CD4-positive, alpha-beta T cell treated with Interleukin-12 subunit alpha and Interleukin-12 subunit beta, for 1 hour (primary cell): ENCODE measurements around the gene RXRG.
"Not testable (repeated sequence)": the region's sequence is repeated elsewhere in the genome, so short reads cannot be mapped to it uniquely, and the experiment has no call there.

Experiments used
- DNase-seq: peaks from one replicate; pipeline ENCODE4 v3.0.0-alpha.2; 2020

The RXRG gene

DNA sequence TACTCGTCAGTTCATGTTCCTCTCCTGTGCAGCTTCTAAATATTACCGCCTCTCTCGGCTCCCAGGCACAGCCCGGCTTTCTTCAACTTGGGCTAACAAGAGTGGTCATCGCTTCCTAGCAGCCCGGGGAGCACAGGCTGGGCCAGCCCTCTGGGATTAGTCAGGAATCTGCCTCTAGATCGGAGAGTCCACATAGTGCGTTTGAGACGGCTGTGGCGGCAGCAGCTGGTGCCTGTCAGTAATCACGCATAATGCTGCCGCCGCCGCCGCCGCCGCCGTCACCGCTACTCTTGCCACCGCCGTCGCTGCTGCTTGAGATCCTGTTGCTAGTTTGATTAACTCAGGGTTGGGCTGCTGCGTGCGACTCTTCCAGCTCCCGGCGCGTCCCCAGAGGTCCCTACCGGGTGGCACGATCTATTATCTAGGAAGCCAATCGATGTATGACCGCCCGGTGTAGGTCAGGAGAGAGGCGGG is at the start of gene RXRG:
Gene RXRG, minus strand, starts transcription at position 230 of the 474 bp plus-strand sequence. CDS start 233 bp downstream, outside the sequence.
- no peak for DNase-seq

GRCh38 chr1:165492845-165493373 is 48.0 kb upstream of the RXRG start:
- no peak for DNase-seq

DNA sequence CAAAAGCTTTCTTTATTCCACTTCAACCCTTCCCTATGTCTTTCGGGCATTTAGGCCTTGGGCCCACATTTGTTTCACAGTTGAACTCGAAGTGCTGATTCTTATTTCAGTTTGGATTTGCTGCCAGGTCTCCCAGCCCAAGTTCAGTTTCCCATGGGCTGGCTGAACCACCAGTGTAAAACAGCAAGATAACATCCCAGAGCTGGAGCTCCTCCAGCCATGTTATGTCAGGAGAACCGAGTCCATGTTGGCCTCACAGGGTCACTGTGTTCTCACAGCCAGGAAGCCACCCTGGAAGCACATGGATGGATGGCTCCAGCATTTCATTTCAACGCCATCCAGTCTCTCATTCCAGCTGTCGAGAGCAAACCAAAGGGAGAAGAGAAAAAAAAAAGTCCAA is 45.2 kb upstream of the RXRG start:
- DNase-seq, result no peak

DNA sequence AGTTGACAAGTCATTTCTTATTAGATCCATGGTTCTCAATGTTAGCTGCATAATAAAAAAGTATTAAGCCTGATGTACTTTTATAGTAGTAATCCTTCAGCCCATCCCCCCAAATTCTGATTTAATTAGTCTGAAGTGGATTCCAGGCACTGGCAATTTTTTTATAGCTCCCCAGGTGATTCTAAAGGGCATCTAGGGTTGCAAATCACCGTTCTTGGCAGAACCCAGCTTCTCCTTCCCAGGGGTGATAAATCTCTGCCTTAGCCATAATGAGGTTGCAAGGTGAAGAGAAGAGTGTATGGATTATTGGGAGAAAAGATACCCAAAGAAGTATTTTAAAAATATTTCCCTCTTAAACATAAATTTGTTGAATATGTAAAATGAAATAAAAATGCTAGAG is 43.0 kb upstream of the RXRG start:
- DNase-seq, result no peak

GRCh38 chr1:165486663-165487062 is 41.7 kb upstream of the RXRG start:
- DNase-seq, result no peak

DNA sequence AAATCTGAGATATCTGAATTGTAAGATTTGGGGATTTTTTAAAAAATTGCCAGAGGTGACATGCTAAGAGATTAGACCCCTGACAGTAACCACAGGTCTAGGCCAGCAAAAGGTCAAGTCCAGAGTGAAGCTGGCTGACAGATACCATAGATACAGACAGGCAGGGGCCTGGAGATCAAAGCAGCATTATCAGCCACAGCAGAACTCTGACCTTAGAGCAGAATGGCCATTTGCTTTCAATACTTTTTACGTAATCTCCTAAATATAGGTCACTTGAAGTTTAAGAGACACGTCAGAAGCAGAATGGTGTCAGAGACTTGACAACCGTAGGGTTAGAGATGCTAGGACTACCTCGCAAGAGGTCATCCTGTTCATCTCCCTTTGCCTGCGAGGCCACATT is 40.8 kb upstream of the RXRG start:
- DNase-seq, result no peak

GRCh38 chr1:165484532-165484931 is 39.6 kb upstream of the RXRG start:
- no peak for DNase-seq

DNA sequence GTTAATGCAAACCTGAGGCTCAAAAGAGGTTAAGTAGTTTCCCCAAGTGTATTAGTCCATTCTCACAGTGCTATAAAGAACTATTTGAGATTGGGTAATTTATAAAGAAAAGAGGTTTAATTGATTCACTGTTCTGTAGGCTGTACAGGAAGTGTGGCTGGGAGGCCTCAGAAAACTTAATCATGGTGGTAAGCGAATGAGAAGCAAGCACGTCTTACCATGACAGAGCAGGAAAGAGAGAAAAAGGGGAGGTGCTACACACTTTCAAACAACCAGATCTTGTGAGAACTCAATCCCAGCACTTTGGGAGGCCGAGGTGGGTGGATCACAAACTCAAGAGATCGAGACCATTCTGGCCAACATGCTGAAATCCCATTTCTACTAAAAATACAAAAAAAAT is 38.5 kb upstream of the RXRG start:
- DNase-seq, result no peak

- no peak for DNase-seq
Observed at GRCh38 chr1:165481820-165482532, 37.0 kb upstream of the RXRG start.

DNA sequence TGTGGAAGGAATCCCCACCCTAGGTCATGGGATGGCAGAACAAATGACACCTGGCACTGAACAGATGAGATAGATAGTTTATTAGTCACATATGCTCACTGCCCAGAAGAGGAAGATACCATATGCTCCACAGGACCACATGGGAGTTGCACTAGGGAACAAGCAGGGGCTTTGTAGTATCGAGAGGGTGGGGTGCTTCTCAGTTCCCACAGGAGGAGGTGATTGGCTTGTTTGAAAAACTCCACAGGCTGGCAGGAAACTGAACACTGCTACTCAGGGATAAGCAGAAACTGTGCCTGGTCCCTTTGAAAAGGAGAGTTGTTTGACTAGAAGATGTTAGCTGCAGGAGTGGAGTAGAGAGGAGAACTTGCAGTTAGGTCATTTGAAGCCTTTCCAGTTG is 31.9 kb upstream of the RXRG start:
- no peak for DNase-seq

GRCh38 chr1:165474196-165474595 is 29.3 kb upstream of the RXRG start:
- DNase-seq, result no peak

DNA sequence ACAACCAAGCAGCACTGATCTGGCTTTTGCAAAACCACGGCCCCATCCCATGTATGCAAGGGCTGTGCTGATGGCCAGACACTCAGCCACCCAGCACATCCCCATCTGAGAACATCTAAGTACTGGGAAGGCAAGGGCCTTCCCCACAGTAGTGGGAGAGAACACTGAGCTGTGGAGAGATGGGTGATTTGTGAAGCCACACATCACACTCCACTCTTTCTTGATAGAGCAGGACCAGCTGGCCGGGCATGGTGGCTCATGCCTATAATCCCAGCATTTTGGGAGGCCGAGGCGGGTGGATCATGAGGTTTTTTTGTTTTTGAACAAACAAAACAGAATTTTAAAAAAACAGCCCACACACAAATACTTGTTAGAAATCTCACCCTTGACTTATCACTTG is 28.2 kb upstream of the RXRG start:
- DNase-seq, result no peak

- DNase-seq, result no peak
Observed at GRCh38 chr1:165468726-165469249, 23.9 kb upstream of the RXRG start.

GRCh38 chr1:165468253-165468652 is 23.3 kb upstream of the RXRG start:
- DNase-seq, result no peak

GRCh38 chr1:165467706-165468105 is 22.8 kb upstream of the RXRG start:
- no peak for DNase-seq

- no peak for DNase-seq
Observed at GRCh38 chr1:165463978-165464377, 19.1 kb upstream of the RXRG start.

- not testable (repeated sequence) for DNase-seq
Observed at GRCh38 chr1:165459683-165460082, 14.8 kb upstream of the RXRG start.

GRCh38 chr1:165456861-165457260 is 11.9 kb upstream of the RXRG start:
- no peak for DNase-seq

DNA sequence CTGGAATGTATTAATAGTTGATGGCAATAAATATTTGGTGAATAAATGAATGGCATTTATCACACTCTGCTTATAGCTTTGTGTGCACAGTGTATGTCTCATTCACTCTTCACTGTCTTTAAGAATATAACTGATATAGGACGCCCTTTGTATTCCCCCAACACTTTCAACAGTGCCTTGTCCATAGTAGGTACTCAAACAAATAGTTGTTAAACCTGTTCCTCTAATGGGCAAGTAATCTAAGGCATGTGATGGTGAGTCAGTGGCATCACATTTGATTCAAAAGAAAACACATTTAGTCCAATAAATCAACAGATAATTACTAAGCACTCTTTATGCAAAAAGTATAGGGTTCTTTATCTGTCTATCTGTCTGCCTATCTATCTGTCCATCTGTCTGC is 11.2 kb upstream of the RXRG start:
- DNase-seq, result no peak

- no peak for DNase-seq
Observed at GRCh38 chr1:165455111-165455510, 10.2 kb upstream of the RXRG start.

GRCh38 chr1:165454091-165454610 is 9.2 kb upstream of the RXRG start:
- DNase-seq, result no peak

GRCh38 chr1:165452336-165453130 is 7.6 kb upstream of the RXRG start:
- DNase-seq, result no peak

- DNase-seq, result no peak
Observed at GRCh38 chr1:165451691-165452090, 6.8 kb upstream of the RXRG start.

DNA sequence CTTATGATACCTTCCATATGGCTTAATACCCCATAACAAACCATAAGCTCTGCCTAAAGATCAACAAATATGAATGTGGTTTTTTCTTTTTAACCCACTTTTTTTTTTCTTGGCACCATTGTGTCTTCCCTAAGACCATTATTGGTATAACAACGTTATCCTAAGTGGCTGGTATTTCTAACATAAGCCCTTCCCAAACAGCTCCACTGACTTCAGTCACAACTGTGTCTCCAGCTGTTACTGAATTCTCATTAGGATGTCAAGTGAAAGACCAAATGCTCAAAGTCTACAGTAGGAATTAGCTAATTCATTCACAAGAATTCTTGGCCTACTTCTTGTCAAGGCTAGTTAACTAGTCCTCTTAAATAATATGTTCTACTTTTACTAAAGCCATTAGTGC is 4.2 kb upstream of the RXRG start:
- DNase-seq, result no peak
